ENCODE data around the gene BABAM2. TPM values are rescaled to one million over a fixed set of nuclear protein-coding genes. Genes with fewer than 3 reads are reported as not detected.

The BABAM2 gene
- total RNA-seq, 4 donors from 2014 or later = 33.2 to 70.3 (median 38.6) TPM

GRCh38 chr2:28045676-28046351, 155.3 kb downstream of the BABAM2 start:
- H3K36me3 ChIP-seq = no peaks in the 10 kb centered on the region
- no peak overlapping the region for H3K27ac ChIP-seq
- WGBS, 2 donors = 97% methylated on average over 8 of the region's 8 CpGs
- no peak overlapping the region for H3K4me3 ChIP-seq (replicated peaks in 1 of 3)
- intact Hi-C loops (cut with DNase I) = no loop called here
- TF ChIP-seq CTCF (IDR thresholded peaks at IDR 0.05) = no peak
- no peak for TF ChIP-seq POLR2A (IDR thresholded peaks at IDR 0.05)
- no peaks in the 10 kb centered on the region for H3K27me3 ChIP-seq
- H3K4me1 ChIP-seq = peaks cover 0 to 5% of the 10 kb centered on the region in 2 donors
- no peak for DNase-seq
- H3K9me3 ChIP-seq = no peaks in the 10 kb centered on the region

DNA sequence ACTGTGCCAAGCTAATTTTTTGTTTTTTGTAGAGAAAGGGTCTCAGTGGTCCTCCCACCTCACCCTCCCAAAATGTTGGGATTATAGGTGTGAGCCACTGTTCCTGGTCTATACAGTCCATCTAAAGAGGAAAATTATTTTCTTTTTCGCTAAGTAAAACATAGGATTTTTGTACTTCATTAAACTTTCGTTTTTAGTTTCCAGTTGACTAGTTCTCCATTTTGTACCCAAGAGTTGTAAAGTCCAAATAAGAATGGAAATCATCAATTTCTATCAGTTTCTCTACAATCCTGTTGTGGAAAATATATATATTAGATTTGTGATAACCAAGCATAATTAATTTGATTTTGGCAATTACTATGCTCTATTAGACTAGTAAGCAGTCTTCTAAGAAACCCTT, 156.4 kb downstream of the BABAM2 start:
- Histone ChIP-seq H3K27me3 (no peaks in the 10 kb centered on the region), H3K4me1 (peaks cover 0 to 5% of the 10 kb centered on the region in 2 donors), H3K27ac (no peak overlapping the region), H3K36me3 (no peaks in the 10 kb centered on the region), H3K4me3 (replicated peaks in 1 of 3) (no peak overlapping the region), H3K9me3 (no peaks in the 10 kb centered on the region)
- DNase-seq = no peak
- 92 to 94% methylated on average over 2 of the region's 2 CpGs for WGBS, 2 donors
- TF ChIP-seq POLR2A (IDR thresholded peaks at IDR 0.05) (no peak), CTCF (IDR thresholded peaks at IDR 0.05) (no peak)
- intact Hi-C loops (cut with DNase I) = no loop called here

GRCh38 chr2:28047681-28048080, 157.2 kb downstream of the BABAM2 start:
- Histone ChIP-seq H3K9me3 (no peaks in the 10 kb centered on the region), H3K36me3 (no peaks in the 10 kb centered on the region), H3K4me3 (replicated peaks in 1 of 3) (no peak overlapping the region), H3K27me3 (no peaks in the 10 kb centered on the region), H3K27ac (no peak overlapping the region), H3K4me1 (peaks cover 0 to 5% of the 10 kb centered on the region in 2 donors)
- no peak for TF ChIP-seq CTCF (IDR thresholded peaks at IDR 0.05)
- no peak for TF ChIP-seq POLR2A (IDR thresholded peaks at IDR 0.05)
- intact Hi-C loops (cut with DNase I) = no loop called here
- no peak for DNase-seq

GRCh38 chr2:28048341-28048740, 157.8 kb downstream of the BABAM2 start:
- 90 to 96% methylated on average over 3 of the region's 3 CpGs for WGBS, 2 donors
- no peak overlapping the region for H3K4me3 ChIP-seq (replicated peaks in 1 of 3)
- no peak for TF ChIP-seq POLR2A (IDR thresholded peaks at IDR 0.05)
- TF ChIP-seq CTCF (IDR thresholded peaks at IDR 0.05) = no peak
- peaks cover 0 to 5% of the 10 kb centered on the region in 2 donors for H3K4me1 ChIP-seq
- no peak overlapping the region for H3K27ac ChIP-seq
- H3K9me3 ChIP-seq = no peaks in the 10 kb centered on the region
- intact Hi-C loops (cut with DNase I) = no loop called here
- no peaks in the 10 kb centered on the region for H3K27me3 ChIP-seq
- H3K36me3 ChIP-seq = no peaks in the 10 kb centered on the region
- DNase-seq = no peak

GRCh38 chr2:28049416-28049815, 158.9 kb downstream of the BABAM2 start:
- intact Hi-C loops (cut with DNase I) = no loop called here
- Histone ChIP-seq H3K27me3 (no peaks in the 10 kb centered on the region), H3K4me3 (replicated peaks in 1 of 3) (no peak overlapping the region), H3K36me3 (no peaks in the 10 kb centered on the region), H3K27ac (no peak overlapping the region), H3K9me3 (no peaks in the 10 kb centered on the region), H3K4me1 (peaks cover 0 to 5% of the 10 kb centered on the region in 2 donors)
- DNase-seq = no peak
- TF ChIP-seq POLR2A (IDR thresholded peaks at IDR 0.05) (no peak), CTCF (IDR thresholded peaks at IDR 0.05) (no peak)
- WGBS, 2 donors = 87 to 93% methylated on average over 1 of the region's 1 CpG

Measured in thyroid gland (tissue), 4 donors.